GM21515 (cell line): Measurements from ENCODE around the gene HNF1A.
"Not testable (repeated sequence)": the region's sequence is repeated elsewhere in the genome, so short reads cannot be mapped to it uniquely, and the experiment has no call there.

Experiments used
- ATAC-seq: cut with Tn5 transposase; IDR thresholded peaks from one replicate; pipeline ENCODE4 v1.9.1; 2021; ENCODE audit not compliant: unreplicated experiment

HNF1A gene

GRCh38 chr12:121043067-121043466 is 64.7 kb downstream of the HNF1A start:
- ATAC-seq, result no peak

- ATAC-seq, result not testable (repeated sequence)
These were observed 69.1 kb downstream of the HNF1A start for GRCh38 chr12:121047400-121047799.

- ATAC-seq, result no peak
These were observed 70.1 kb downstream of the HNF1A start for GRCh38 chr12:121048442-121048841.

- ATAC-seq, result no peak
These were observed 72.4 kb downstream of the HNF1A start for GRCh38 chr12:121050725-121051124.
